SU-DHL-6 (cell line): ENCODE results near the gene ATG9B.

Experiments
- H2AFZ ChIP-seq: fragments of 200-600 bp; sonication (generic); 2 replicates; pipeline ENCODE4 v1.6.1; 2014; ENCODE audit warnings: low read depth, mild to moderate bottlenecking, moderate library complexity, mixed read lengths, antibody characterized with exemption, low read length; ENCODE audit not compliant: severe bottlenecking
- H3F3A ChIP-seq: fragments of 200-600 bp; shearing (Covaris generic); 2 replicates; pipeline ENCODE4 v1.6.0; 2016; ENCODE audit warnings: antibody characterized with exemption, mild to moderate bottlenecking; ENCODE audit not compliant: insufficient read depth
- H3K27ac ChIP-seq: fragments of 200-600 bp; sonication (generic); 2 replicates; pipeline ENCODE4 v1.5.1; 2016; ENCODE audit warnings: low read depth, mild to moderate bottlenecking, low read length, moderate library complexity, mixed read lengths
- H3K27me3 ChIP-seq: fragments of 200-600 bp; sonication (generic), shearing (Covaris generic); 2 replicates; pipeline ENCODE4 v1.6.0; 2014; ENCODE audit warnings: mild to moderate bottlenecking, low read length
- H3K36me3 ChIP-seq: fragments of 200-600 bp; sonication (generic); 2 replicates; pipeline ENCODE4 v1.6.1; 2014; ENCODE audit warnings: mild to moderate bottlenecking, low read length, mixed read lengths
- H3K4me2 ChIP-seq: fragments of 300-600, 200-600 bp; shearing (Covaris generic), sonication (generic); 2 replicates; pipeline ENCODE4 v1.6.0; 2014; ENCODE audit warnings: low read length, low read depth, mild to moderate bottlenecking; ENCODE audit not compliant: poor library complexity, severe bottlenecking
- H3K4me3 ChIP-seq: fragments of 200-600 bp; sonication (generic); 2 replicates; pipeline ENCODE4 v1.5.1; 2014; ENCODE audit warnings: antibody characterized with exemption, low read length, mild to moderate bottlenecking, mixed read lengths; ENCODE audit not compliant: insufficient read depth, poor library complexity, severe bottlenecking
- H3K79me2 ChIP-seq: fragments of 200-600 bp; sonication (generic); 2 replicates; pipeline ENCODE4 v1.6.1; 2014; ENCODE audit warnings: mild to moderate bottlenecking, low read length, moderate library complexity; ENCODE audit not compliant: insufficient read depth
- H3K9ac ChIP-seq: fragments of 200-600 bp; sonication (generic); 2 replicates; pipeline ENCODE4 v1.7.0; 2014; ENCODE audit warnings: mild to moderate bottlenecking, low read length
- H3K9me2 ChIP-seq: fragments of 200-600 bp; sonication (generic); replicated peaks from 2 replicates; pipeline ENCODE4 v1.6.1; 2014; ENCODE audit warnings: low read length; ENCODE audit not compliant: insufficient read depth
- H3K9me3 ChIP-seq: fragments of 200-600 bp; sonication (generic); 2 replicates; pipeline ENCODE4 v1.6.1; 2014; ENCODE audit warnings: low read length, mixed read lengths; ENCODE audit not compliant: insufficient read depth
- H4K20me1 ChIP-seq: fragments of 200-600 bp; sonication (generic); 2 replicates; pipeline ENCODE4 v1.6.1; 2014; ENCODE audit warnings: low read depth, mild to moderate bottlenecking, antibody characterized with exemption, low read length, moderate library complexity, mixed read lengths
- CTCF ChIP-seq: fragments of 200-600 bp; sonication (generic); IDR thresholded peaks from one replicate; pipeline ENCODE4 v1.5.1; 2017; ENCODE audit warnings: antibody characterized with exemption, mild to moderate bottlenecking, low read length, moderate library complexity; ENCODE audit not compliant: insufficient read depth, poor library complexity, severe bottlenecking
- EZH2phosphoT487 ChIP-seq: fragments of 200-600 bp; sonication (generic), shearing (Covaris generic); conservative IDR thresholded peaks from 2 replicates; pipeline ENCODE4 v1.6.1; 2018; ENCODE audit warnings: mild to moderate bottlenecking, antibody characterized with exemption, low read length, moderate library complexity, mixed read lengths

The ATG9B gene

GRCh38 chr7:150968056-150968733, 56.1 kb downstream of the ATG9B start:
- Histone ChIP-seq H3K9ac (no peak overlapping the region), H3K27me3 (no peaks in the 10 kb centered on the region), H3K4me2 (no peak overlapping the region), H2AFZ (no peak overlapping the region), H3K9me2 (no peaks in the 10 kb centered on the region), H3F3A (no peaks in the 10 kb centered on the region), H3K79me2 (no peaks in the 10 kb centered on the region), H3K36me3 (no peaks in the 10 kb centered on the region), H3K9me3 (no peaks in the 10 kb centered on the region), H3K4me3 (no peak overlapping the region), H4K20me1 (no peaks in the 10 kb centered on the region), H3K27ac (no peak overlapping the region)
- TF ChIP-seq EZH2phosphoT487 (no peak), CTCF (no peak)

GRCh38 chr7:150967349-150967748, 56.9 kb downstream of the ATG9B start:
- Histone ChIP-seq H3K4me2 (no peak overlapping the region), H2AFZ (no peak overlapping the region), H3K9me3 (no peaks in the 10 kb centered on the region), H3K79me2 (no peaks in the 10 kb centered on the region), H3K9me2 (no peaks in the 10 kb centered on the region), H3K9ac (no peak overlapping the region), H3F3A (no peaks in the 10 kb centered on the region), H4K20me1 (no peaks in the 10 kb centered on the region), H3K27me3 (no peaks in the 10 kb centered on the region), H3K27ac (no peak overlapping the region), H3K4me3 (no peak overlapping the region), H3K36me3 (no peaks in the 10 kb centered on the region)
- TF ChIP-seq CTCF (no peak), EZH2phosphoT487 (no peak)

- H3K79me2 ChIP-seq = no peaks in the 10 kb centered on the region
- H3K4me2 ChIP-seq = no peak overlapping the region
- no peaks in the 10 kb centered on the region for H3K9me2 ChIP-seq
- H4K20me1 ChIP-seq = no peaks in the 10 kb centered on the region
- no peaks in the 10 kb centered on the region for H3K27me3 ChIP-seq
- no peak overlapping the region for H3K27ac ChIP-seq
- H3K9ac ChIP-seq = no peak overlapping the region
- TF ChIP-seq CTCF (no peak), EZH2phosphoT487 (no peak)
- H2AFZ ChIP-seq = no peak overlapping the region
- H3K4me3 ChIP-seq = no peak overlapping the region
- no peaks in the 10 kb centered on the region for H3K9me3 ChIP-seq
- H3K36me3 ChIP-seq = no peaks in the 10 kb centered on the region
- H3F3A ChIP-seq = no peaks in the 10 kb centered on the region
Measured at GRCh38 chr7:150966002-150966401, 58.3 kb downstream of the ATG9B start.
